NB4 (cell line): ENCODE measurements around the gene SNN.
A peak's percentile ranks its signal among the peaks of the same experiment; 100 is the strongest.

Experiments
- DNase-seq: peaks from one replicate; pipeline ENCODE4 v3.0.0; 2010; ENCODE audit warnings: low read depth
- H3K4me3 ChIP-seq: one replicate; pipeline ENCODE4 v1.5.1; 2011; ENCODE audit warnings: mild to moderate bottlenecking, low read depth, low read length, moderate library complexity
- CTCF ChIP-seq: IDR thresholded peaks from one replicate; pipeline ENCODE4 v1.5.1; 2012; ENCODE audit warnings: low read depth, low read length
- MYC ChIP-seq: IDR thresholded peaks from 2 replicates; pipeline ENCODE4 v1.6.1; 2011; ENCODE audit warnings: low read depth, low read length
- POLR2A ChIP-seq: IDR thresholded peaks from 2 replicates; pipeline ENCODE4 v1.6.1; 2011; ENCODE audit warnings: mild to moderate bottlenecking; ENCODE audit not compliant: insufficient read length; ENCODE audit errors: extremely low read depth
- TF ChIP-seq, protein P1 (sequence below): IDR thresholded peaks from 2 replicates; pipeline ENCODE4 v1.6.1; 2011; ENCODE audit warnings: low read depth, low read length

SNN gene

DNA sequence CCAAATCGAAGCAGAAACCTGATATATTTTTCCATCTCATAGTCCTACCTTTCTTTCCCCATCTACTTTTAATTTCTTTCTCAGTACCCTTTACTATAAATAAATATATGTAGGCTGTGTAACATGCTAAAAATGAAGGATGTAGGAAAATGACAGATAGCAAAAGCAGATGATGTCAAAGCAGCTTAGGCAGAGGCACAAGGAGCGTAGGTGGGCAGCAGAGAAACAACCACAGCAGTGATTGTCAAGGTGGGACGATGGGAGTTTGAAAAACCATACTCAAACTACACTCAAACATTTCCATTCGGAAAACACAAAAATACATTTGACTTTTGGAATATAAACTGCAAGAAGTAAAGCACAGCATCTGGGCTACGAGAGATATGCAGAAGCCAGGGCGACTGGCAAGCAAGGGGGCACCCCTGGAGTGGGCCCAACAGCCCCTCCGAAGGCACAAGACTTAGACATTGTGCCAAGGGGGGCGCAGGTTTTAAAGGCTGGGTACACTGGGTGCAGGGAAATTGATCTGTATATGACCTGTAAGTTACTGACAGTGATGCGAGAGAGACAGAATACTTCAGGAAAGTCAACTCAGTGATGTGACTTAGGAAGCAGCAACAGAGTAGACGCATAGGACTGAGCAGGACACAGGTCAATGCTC, 31.1 kb downstream of the SNN start:
- H3K4me3 ChIP-seq = no peak overlapping the region
- TF ChIP-seq, protein P1, sequence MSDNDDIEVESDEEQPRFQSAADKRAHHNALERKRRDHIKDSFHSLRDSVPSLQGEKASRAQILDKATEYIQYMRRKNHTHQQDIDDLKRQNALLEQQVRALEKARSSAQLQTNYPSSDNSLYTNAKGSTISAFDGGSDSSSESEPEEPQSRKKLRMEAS = no peak
- TF ChIP-seq MYC = no peak
- TF ChIP-seq CTCF = no peak
- no peak for DNase-seq

DNA sequence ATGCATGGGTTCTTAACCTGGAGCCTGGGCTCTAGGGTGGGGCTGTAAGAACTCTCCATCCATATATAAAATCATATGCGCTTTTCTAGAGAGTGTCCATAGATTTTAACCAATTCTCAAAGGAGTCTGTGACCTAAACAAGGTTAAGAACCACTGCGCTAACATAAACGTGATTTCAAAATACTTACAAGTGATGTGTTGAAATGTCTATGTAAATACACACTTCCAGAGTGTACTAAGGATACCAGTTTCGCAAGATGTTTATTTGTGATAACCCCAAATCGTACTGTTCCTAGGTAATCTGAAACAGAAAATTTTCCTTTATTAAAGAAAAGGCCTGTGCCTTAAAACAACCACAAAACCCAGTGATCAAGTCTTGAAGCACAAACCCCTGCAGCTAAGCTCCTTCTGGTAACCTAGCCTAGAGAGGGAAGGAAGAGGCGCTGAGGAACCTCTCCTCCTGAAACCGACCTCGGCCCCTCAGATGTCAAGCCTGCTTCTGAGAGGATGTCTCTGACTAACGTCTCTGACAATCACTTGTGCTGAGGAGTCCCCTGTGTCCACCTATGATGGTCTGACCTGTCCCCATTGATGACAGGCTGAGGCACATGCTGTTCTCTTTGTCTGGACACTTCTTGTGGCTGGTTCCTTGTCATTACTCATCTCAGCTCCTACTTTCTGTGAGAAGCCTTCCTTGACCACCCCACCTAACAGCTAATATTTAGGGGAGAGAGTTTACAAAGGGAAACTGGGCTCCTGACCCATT, 32.2 kb downstream of the SNN start:
- peak; percentile 21 for DNase-seq
- TF ChIP-seq CTCF (no peak), POLR2A (no peak), MYC (no peak)
- TF ChIP-seq, protein P1 = no peak
- no peak overlapping the region for H3K4me3 ChIP-seq

DNA sequence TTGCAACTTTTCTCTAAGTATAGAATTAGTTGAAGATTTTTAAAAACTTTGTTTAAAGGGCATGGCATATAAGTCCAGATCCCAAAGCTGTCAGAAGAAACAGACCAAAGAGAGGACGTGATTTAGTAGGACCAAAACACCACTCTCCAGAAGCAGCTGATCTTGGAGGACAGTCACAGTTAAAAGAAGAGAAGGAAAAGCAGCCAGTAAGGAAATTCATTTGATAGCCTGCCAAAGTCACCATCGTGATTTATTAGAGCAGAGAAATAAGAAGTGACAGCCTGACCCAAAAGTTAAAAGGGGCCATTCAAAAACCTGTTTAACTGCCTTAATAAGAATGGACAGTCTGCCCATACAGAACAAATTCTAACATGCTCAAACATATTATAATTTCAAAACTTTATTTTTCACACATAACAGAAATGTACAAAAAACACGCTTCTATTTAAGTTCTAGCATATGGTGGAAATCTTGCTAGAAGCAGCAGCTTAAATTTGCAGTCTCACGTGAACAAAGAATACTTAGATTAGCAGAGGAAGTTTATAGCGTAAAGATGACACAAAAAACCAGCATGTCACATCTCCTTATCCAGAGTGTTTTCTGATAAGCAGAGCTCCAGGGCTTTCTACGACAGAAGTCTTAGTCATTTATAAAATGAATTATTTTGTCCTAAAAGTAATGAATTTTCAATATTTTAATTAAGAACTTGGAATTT, 37.2 kb downstream of the SNN start:
- no peak for DNase-seq
- no peak overlapping the region for H3K4me3 ChIP-seq
- TF ChIP-seq POLR2A = no peak
- TF ChIP-seq MYC = no peak
- no peak for TF ChIP-seq CTCF
- TF ChIP-seq, protein P1 = no peak

DNA sequence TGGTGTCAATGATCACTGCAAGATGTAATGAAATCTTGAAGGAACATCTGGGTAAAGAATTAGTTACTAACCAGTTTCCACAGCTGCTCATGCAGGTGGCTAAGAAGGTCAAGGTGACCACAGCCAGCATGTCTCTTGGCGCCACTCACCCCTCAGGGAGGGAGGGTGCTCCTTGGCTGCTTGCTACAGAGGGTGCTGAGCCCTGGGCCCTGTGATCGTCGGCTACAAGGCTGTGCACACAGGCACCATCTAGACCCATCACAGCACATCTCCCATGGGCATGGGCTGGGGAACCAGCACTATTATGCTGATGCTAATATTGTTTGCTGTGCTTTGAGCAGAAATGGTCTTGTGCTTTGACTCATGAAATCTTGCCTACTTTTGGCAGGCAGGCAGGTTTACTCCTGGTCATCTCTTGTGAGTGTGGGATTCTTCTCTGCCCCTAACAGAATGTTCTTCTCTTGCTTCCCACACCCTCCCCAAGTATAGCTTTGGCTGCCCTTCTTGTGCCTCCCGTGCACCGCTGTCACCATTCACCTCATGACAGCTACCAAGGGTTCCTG, 38.0 kb downstream of the SNN start:
- no peak for DNase-seq
- H3K4me3 ChIP-seq = no peak overlapping the region
- TF ChIP-seq, protein P1 = no peak
- TF ChIP-seq MYC (no peak), POLR2A (no peak), CTCF (no peak)

DNA sequence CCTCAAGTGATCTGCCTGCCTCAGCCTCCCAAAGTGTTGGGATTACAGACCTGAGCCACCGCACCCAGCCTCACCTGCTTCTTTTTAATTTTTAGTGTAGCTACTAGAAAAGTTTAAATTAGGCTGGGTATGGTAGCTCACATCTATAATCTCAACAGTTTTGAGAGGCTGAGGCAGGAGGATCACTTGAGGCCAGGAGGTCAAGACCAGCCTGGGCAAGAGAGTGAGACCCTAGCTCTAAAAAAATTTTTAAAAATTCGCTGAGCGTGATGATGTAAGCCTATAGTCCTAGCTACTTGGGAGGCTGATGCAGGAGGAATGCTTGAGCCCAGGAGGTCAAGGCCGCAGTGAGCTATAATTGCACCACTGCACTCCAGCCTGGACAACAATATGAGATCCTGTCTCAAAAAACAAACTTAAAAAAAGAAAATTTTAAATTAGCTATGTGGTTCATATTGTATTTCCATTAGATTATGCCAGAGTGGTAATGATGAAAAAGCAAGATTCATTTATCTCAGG, 39.5 kb downstream of the SNN start:
- no peak for TF ChIP-seq POLR2A
- no peak for TF ChIP-seq CTCF
- TF ChIP-seq MYC = no peak
- TF ChIP-seq, protein P1 = no peak
- no peak for DNase-seq
- no peak overlapping the region for H3K4me3 ChIP-seq
